Inflammatory macrophage treated with lipopolysaccharide for 4 hours (primary cell): ENCODE data around the gene ZC3H12A.
"Not testable (repeated sequence)": the region's sequence is repeated elsewhere in the genome, so short reads cannot be mapped to it uniquely, and the experiment has no call there.

ENCODE experiments used
- DNase-seq: peaks from one replicate; pipeline ENCODE4 v3.0.0-alpha.2; 2020

ZC3H12A gene

GRCh38 chr1:37502791-37503190 lies 28.4 kb downstream of the ZC3H12A start:
- not testable (repeated sequence) for DNase-seq

GRCh38 chr1:37506740-37507139 lies 32.4 kb downstream of the ZC3H12A start:
- DNase-seq = no peak

- no peak for DNase-seq
Measured at GRCh38 chr1:37509181-37509580, 34.8 kb downstream of the ZC3H12A start.

- DNase-seq = no peak
Measured at GRCh38 chr1:37513795-37514349, 39.5 kb downstream of the ZC3H12A start.

GRCh38 chr1:37514350-37515184 lies 40.2 kb downstream of the ZC3H12A start, which contains the start of gene MEAF6:
TSS of gene MEAF6 (minus strand) at chr1:37514766. CDS start at chr1:37514746, 20 bp downstream.
- peak; percentile 87 for DNase-seq

GRCh38 chr1:37515185-37516034 lies 41.0 kb downstream of the ZC3H12A start:
- no peak for DNase-seq

GRCh38 chr1:37517569-37517968 lies 43.2 kb downstream of the ZC3H12A start:
- DNase-seq = no peak

GRCh38 chr1:37518241-37518640 lies 43.9 kb downstream of the ZC3H12A start:
- not testable (repeated sequence) for DNase-seq

- DNase-seq = not testable (repeated sequence)
Measured at GRCh38 chr1:37518929-37519328, 44.5 kb downstream of the ZC3H12A start.

GRCh38 chr1:37519613-37520012 lies 45.2 kb downstream of the ZC3H12A start:
- no peak for DNase-seq

- not testable (repeated sequence) for DNase-seq
Measured at GRCh38 chr1:37529888-37530287, 55.5 kb downstream of the ZC3H12A start.

GRCh38 chr1:37532418-37533156 lies 58.2 kb downstream of the ZC3H12A start:
- DNase-seq = not testable (repeated sequence)

- no peak for DNase-seq
Measured at GRCh38 chr1:37533317-37534093, 59.1 kb downstream of the ZC3H12A start.
